Activated T-cell treated with anti-CD3 and anti-CD28 coated beads, Interleukin-2, amount 50 U/mL, for 24 hours (primary cell): ENCODE measurements around the gene PNMT.

Experiments used
- DNase-seq: peaks from one replicate; pipeline ENCODE4 v3.0.0-alpha.2; 2020
- H3K27ac Mint-ChIP-seq: 2 replicates; pipeline ENCODE4 v1.8.0; 2020; ENCODE audit warnings: mild to moderate bottlenecking, mixed read lengths
- H3K27me3 Mint-ChIP-seq: 2 replicates; pipeline ENCODE4 v1.8.0; 2020; ENCODE audit warnings: mixed read lengths
- H3K36me3 Mint-ChIP-seq: 2 replicates; pipeline ENCODE4 v1.8.0; 2020; ENCODE audit warnings: low read depth, mixed read lengths
- H3K4me1 Mint-ChIP-seq: 2 replicates; pipeline ENCODE4 v1.8.0; 2020; ENCODE audit warnings: low read depth, mixed read lengths
- H3K4me3 Mint-ChIP-seq: 2 replicates; pipeline ENCODE4 v1.8.0; 2020; ENCODE audit warnings: mild to moderate bottlenecking, moderate library complexity, mixed read lengths
- H3K9me3 Mint-ChIP-seq: 2 replicates; pipeline ENCODE4 v1.8.0; 2020; ENCODE audit warnings: mixed read lengths

PNMT gene

GRCh38 chr17:39667945-39668924 is at the start of gene PNMT:
Gene PNMT (plus strand): TSS chr17:39668453. CDS start chr17:39668476, 23 bp downstream.
- DNase-seq = peak; percentile 74
- peak within 1 kb of the TSS; percentile 27 for H3K4me3 Mint-ChIP-seq
- H3K36me3 Mint-ChIP-seq = peaks cover 3% of the 10 kb centered on the region
- H3K27ac Mint-ChIP-seq = peak within 1 kb of the TSS; percentile 38
- H3K27me3 Mint-ChIP-seq = peaks cover 42% of the 10 kb centered on the region
- no peaks in the 10 kb centered on the region for H3K9me3 Mint-ChIP-seq
- peaks cover 13% of the 10 kb centered on the region for H3K4me1 Mint-ChIP-seq

- H3K9me3 Mint-ChIP-seq = no peaks in the 10 kb centered on the region
- peaks cover 32% of the 10 kb centered on the region for H3K4me1 Mint-ChIP-seq
- H3K36me3 Mint-ChIP-seq = no peaks in the 10 kb centered on the region
- H3K27ac Mint-ChIP-seq = no peak overlapping the region
- H3K4me3 Mint-ChIP-seq = no peak overlapping the region
- H3K27me3 Mint-ChIP-seq = peaks cover 21% of the 10 kb centered on the region
- DNase-seq = no peak
Observed at GRCh38 chr17:39618956-39619785, 49.1 kb upstream of the PNMT start.

GRCh38 chr17:39619786-39620101 is 48.5 kb upstream of the PNMT start:
- Mint-ChIP-seq H3K27ac (no peak overlapping the region), H3K4me3 (no peak overlapping the region)

GRCh38 chr17:39621523-39622379 is 46.5 kb upstream of the PNMT start:
- peak overlapping the region; percentile 98 for H3K27ac Mint-ChIP-seq
- H3K9me3 Mint-ChIP-seq = no peaks in the 10 kb centered on the region
- peak overlapping the region; percentile 78 for H3K4me3 Mint-ChIP-seq
- peaks cover 39% of the 10 kb centered on the region for H3K4me1 Mint-ChIP-seq
- DNase-seq = peak; percentile 98
- peaks cover 28% of the 10 kb centered on the region for H3K27me3 Mint-ChIP-seq
- H3K36me3 Mint-ChIP-seq = no peaks in the 10 kb centered on the region

More at GRCh38 chr17:39619786-39620101, 48.5 kb upstream of the PNMT start:
- peaks cover 18% of the 10 kb centered on the region for H3K27me3 Mint-ChIP-seq
- H3K36me3 Mint-ChIP-seq = no peaks in the 10 kb centered on the region
- no peak for DNase-seq
- H3K9me3 Mint-ChIP-seq = no peaks in the 10 kb centered on the region
- peaks cover 32% of the 10 kb centered on the region for H3K4me1 Mint-ChIP-seq

- H3K4me3 Mint-ChIP-seq = peak overlapping the region; percentile 78
- H3K27ac Mint-ChIP-seq = peak overlapping the region; percentile 98
- H3K4me1 Mint-ChIP-seq = peaks cover 38% of the 10 kb centered on the region
- DNase-seq = peak; percentile 65
- H3K27me3 Mint-ChIP-seq = peaks cover 28% of the 10 kb centered on the region
- H3K9me3 Mint-ChIP-seq = no peaks in the 10 kb centered on the region
- no peaks in the 10 kb centered on the region for H3K36me3 Mint-ChIP-seq
Observed at GRCh38 chr17:39622380-39623006, 45.8 kb upstream of the PNMT start.

- DNase-seq = peak; percentile 93
- peak overlapping the region; percentile 36 for H3K4me3 Mint-ChIP-seq
- peaks cover 33% of the 10 kb centered on the region for H3K4me1 Mint-ChIP-seq
- no peaks in the 10 kb centered on the region for H3K36me3 Mint-ChIP-seq
- peaks cover 37% of the 10 kb centered on the region for H3K27me3 Mint-ChIP-seq
- H3K9me3 Mint-ChIP-seq = no peaks in the 10 kb centered on the region
- H3K27ac Mint-ChIP-seq = peak overlapping the region; percentile 47
Observed at GRCh38 chr17:39623356-39623950, 44.8 kb upstream of the PNMT start.

GRCh38 chr17:39624313-39624712 is 43.9 kb upstream of the PNMT start:
- no peak overlapping the region for H3K27ac Mint-ChIP-seq
- H3K4me1 Mint-ChIP-seq = peaks cover 30% of the 10 kb centered on the region
- no peak overlapping the region for H3K4me3 Mint-ChIP-seq
- peaks cover 41% of the 10 kb centered on the region for H3K27me3 Mint-ChIP-seq
- H3K9me3 Mint-ChIP-seq = no peaks in the 10 kb centered on the region
- no peak for DNase-seq
- no peaks in the 10 kb centered on the region for H3K36me3 Mint-ChIP-seq

- Mint-ChIP-seq H3K27ac (no peak overlapping the region), H3K4me3 (no peak overlapping the region), H3K4me1 (peaks cover 30% of the 10 kb centered on the region)
Observed at GRCh38 chr17:39625198-39625785, 43.0 kb upstream of the PNMT start.

GRCh38 chr17:39626171-39627046 is 41.8 kb upstream of the PNMT start, which contains the start of gene PPP1R1B:
Gene PPP1R1B (plus strand): TSS chr17:39626952. CDS start chr17:39627393, 441 bp downstream.
- H3K4me1 Mint-ChIP-seq = peaks cover 33% of the 10 kb centered on the region
- DNase-seq = no peak
- peak within 1 kb of the TSS; percentile 60 for H3K4me3 Mint-ChIP-seq
- H3K9me3 Mint-ChIP-seq = no peaks in the 10 kb centered on the region
- H3K27ac Mint-ChIP-seq = no peak within 1 kb of the TSS
- H3K27me3 Mint-ChIP-seq = peaks cover 44% of the 10 kb centered on the region
- no peaks in the 10 kb centered on the region for H3K36me3 Mint-ChIP-seq

More at GRCh38 chr17:39625198-39625785, 43.0 kb upstream of the PNMT start:
- Mint-ChIP-seq H3K9me3 (no peaks in the 10 kb centered on the region), H3K36me3 (no peaks in the 10 kb centered on the region), H3K27me3 (peaks cover 42% of the 10 kb centered on the region)
- DNase-seq = no peak

GRCh38 chr17:39627047-39627711 is 41.1 kb upstream of the PNMT start:
- Mint-ChIP-seq H3K27ac (no peak overlapping the region), H3K9me3 (no peaks in the 10 kb centered on the region), H3K27me3 (peaks cover 47% of the 10 kb centered on the region), H3K36me3 (no peaks in the 10 kb centered on the region), H3K4me1 (peaks cover 28% of the 10 kb centered on the region), H3K4me3 (peak overlapping the region; percentile 60)
- no peak for DNase-seq

GRCh38 chr17:39627712-39628516 is 40.3 kb upstream of the PNMT start:
- Mint-ChIP-seq H3K27ac (no peak overlapping the region), H3K9me3 (no peaks in the 10 kb centered on the region)

More at GRCh38 chr17:39627712-39628516, 40.3 kb upstream of the PNMT start:
- no peak for DNase-seq
- H3K27me3 Mint-ChIP-seq = peaks cover 47% of the 10 kb centered on the region
- no peaks in the 10 kb centered on the region for H3K36me3 Mint-ChIP-seq
- H3K4me3 Mint-ChIP-seq = no peak overlapping the region
- H3K4me1 Mint-ChIP-seq = peaks cover 21% of the 10 kb centered on the region
